ENCODE measurements around the gene SEMA3F.

GRCh38 chr3:50167841-50168209 is 12.7 kb downstream of the SEMA3F start:
- TF ChIP-seq, protein P1, sequence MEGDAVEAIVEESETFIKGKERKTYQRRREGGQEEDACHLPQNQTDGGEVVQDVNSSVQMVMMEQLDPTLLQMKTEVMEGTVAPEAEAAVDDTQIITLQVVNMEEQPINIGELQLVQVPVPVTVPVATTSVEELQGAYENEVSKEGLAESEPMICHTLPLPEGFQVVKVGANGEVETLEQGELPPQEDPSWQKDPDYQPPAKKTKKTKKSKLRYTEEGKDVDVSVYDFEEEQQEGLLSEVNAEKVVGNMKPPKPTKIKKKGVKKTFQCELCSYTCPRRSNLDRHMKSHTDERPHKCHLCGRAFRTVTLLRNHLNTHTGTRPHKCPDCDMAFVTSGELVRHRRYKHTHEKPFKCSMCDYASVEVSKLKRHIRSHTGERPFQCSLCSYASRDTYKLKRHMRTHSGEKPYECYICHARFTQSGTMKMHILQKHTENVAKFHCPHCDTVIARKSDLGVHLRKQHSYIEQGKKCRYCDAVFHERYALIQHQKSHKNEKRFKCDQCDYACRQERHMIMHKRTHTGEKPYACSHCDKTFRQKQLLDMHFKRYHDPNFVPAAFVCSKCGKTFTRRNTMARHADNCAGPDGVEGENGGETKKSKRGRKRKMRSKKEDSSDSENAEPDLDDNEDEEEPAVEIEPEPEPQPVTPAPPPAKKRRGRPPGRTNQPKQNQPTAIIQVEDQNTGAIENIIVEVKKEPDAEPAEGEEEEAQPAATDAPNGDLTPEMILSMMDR (IDR thresholded peaks at IDR 0.05; ENCODE audit: insufficient read depth, low read length, poor library complexity, severe bottlenecking) = no peak
- no peak for TF ChIP-seq EZH2phosphoT487 (conservative IDR thresholded peaks at IDR 0.05; ENCODE audit: low read length)

Data from SU-DHL-6 (cell line).